MM.1S (cell line): ENCODE results near the gene UNKL.

Experiments
- EZH2 ChIP-seq: fragments of 300-600 bp; sonication (generic); optimal IDR thresholded peaks from 2 replicates; pipeline ENCODE3; 2017; ENCODE audit warnings: low read depth, mild to moderate bottlenecking, antibody characterized with exemption, low read length, mixed read lengths
- EZH2phosphoT487 ChIP-seq: fragments of 300-600 bp; sonication (generic); IDR thresholded peaks from 2 replicates; pipeline ENCODE4 v1.6.1; 2018; ENCODE audit warnings: antibody characterized with exemption, low read length
- TF ChIP-seq, protein P1 (sequence below): fragments of 300-600 bp; sonication (generic); IDR thresholded peaks from 2 replicates; pipeline ENCODE4 v1.5.1; 2016; ENCODE audit warnings: antibody characterized with exemption, low read length, mixed read lengths

DNA sequence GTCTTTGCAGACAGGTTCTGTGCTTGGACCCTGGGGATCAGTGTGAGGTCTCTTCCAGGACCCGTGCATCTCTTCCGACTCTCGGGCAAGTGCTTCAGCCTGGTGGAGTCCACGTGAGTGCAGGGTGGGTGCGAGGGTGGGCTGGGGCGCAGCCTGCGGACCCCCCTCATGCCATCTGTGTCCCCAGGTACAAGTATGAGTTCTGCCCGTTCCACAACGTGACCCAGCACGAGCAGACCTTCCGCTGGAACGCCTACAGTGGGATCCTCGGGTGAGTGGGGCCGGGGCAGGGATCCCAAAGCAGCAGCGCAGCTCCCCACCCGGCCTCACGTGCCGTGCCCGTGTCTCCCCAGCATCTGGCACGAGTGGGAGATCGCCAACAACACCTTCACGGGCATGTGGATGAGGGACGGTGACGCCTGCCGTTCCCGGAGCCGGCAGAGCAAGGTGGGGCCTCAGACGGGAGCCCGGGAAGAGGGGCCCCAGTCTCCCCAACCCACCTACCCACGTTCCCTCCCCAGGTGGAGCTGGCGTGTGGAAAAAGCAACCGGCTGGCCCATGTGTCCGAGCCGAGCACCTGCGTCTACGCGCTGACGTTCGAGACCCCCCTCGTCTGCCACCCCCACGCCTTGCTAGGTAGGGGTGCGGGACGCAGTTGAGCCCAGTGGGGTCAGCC is 52.7 kb downstream of the UNKL start:
- TF ChIP-seq, protein P1, sequence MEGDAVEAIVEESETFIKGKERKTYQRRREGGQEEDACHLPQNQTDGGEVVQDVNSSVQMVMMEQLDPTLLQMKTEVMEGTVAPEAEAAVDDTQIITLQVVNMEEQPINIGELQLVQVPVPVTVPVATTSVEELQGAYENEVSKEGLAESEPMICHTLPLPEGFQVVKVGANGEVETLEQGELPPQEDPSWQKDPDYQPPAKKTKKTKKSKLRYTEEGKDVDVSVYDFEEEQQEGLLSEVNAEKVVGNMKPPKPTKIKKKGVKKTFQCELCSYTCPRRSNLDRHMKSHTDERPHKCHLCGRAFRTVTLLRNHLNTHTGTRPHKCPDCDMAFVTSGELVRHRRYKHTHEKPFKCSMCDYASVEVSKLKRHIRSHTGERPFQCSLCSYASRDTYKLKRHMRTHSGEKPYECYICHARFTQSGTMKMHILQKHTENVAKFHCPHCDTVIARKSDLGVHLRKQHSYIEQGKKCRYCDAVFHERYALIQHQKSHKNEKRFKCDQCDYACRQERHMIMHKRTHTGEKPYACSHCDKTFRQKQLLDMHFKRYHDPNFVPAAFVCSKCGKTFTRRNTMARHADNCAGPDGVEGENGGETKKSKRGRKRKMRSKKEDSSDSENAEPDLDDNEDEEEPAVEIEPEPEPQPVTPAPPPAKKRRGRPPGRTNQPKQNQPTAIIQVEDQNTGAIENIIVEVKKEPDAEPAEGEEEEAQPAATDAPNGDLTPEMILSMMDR: no peak
- TF ChIP-seq EZH2phosphoT487 (no peak), EZH2 (no peak)
